ENCODE data around the gene MDH1B. TPM values are rescaled to one million over a fixed set of nuclear protein-coding genes. Genes with fewer than 3 reads are reported as not detected.

MDH1B gene
- total RNA-seq, 5 donors from 2014 or later (not counting 1 experiment from before 2014, with no cell fraction given): 0.20 to 0.41 (median 0.34) TPM; not detected in 1

- ATAC-seq (replicated peaks in 1 of 4) (no peak), DNase-seq (no peak)
- no peak overlapping the region for H3K4me3 Mint-ChIP-seq
- H3K9me3 Mint-ChIP-seq: no peaks in the 10 kb centered on the region
- peaks cover 16 to 18% (median 17%) of the 10 kb centered on the region in 3 donors for H3K4me1 Mint-ChIP-seq
- Histone ChIP-seq H3K9me3 (no peaks in the 10 kb centered on the region), H3K36me3 (ENCODE audit: control insufficient read depth in 2 of 2, extremely low read depth in 1 of 2, insufficient read depth in 1 of 2, low read length in 1 of 2) (peaks cover 0 to 3% of the 10 kb centered on the region in 2 donors), H3K27ac (ENCODE audit: low read length) (no peak overlapping the region), H3K27me3 (replicated peaks in 1 of 2; ENCODE audit: control insufficient read depth in 2 of 2, extremely low read depth in 1 of 2, insufficient read depth in 2 of 2, low read length in 1 of 2) (no peaks in the 10 kb centered on the region), H3K4me3 (ENCODE audit: control insufficient read depth in 1 of 2, extremely low read depth in 1 of 2, low read length in 1 of 2) (no peak overlapping the region), H3K4me1 (ENCODE audit: control insufficient read depth in 1 of 2, extremely low read depth in 1 of 2, insufficient read depth in 2 of 2, low read length in 2 of 2) (peaks cover 0 to 7% of the 10 kb centered on the region in 2 experiments)
- WGBS (ENCODE audit: insufficient coverage): 100% methylated on average over 4 of the region's 4 CpGs
- ChIA-PET POLR2A (no interaction called here), CTCF (no interaction called here)
- peaks cover 9% of the 10 kb centered on the region for H3K36me3 Mint-ChIP-seq
- H3K27me3 Mint-ChIP-seq: no peaks in the 10 kb centered on the region
- peak overlapping the region in 1 of 2 donors; percentile 11 for H3K27ac Mint-ChIP-seq
Observed at GRCh38 chr2:206797376-206797775, 32.2 kb upstream of the MDH1B start.

- H3K4me3 Mint-ChIP-seq: no peak overlapping the region
- POLR2A ChIA-PET: interaction anchor here in 1 of 2 donors (0.6 kb wide), 1 partner anchor 1072 kb away, joined by 3 read pairs; no protein-coding TSS in a partner anchor
- H3K9me3 ChIP-seq: no peaks in the 10 kb centered on the region
- WGBS (ENCODE audit: insufficient coverage): 100% methylated on average over 4 of the region's 5 CpGs
- H3K36me3 Mint-ChIP-seq: peaks cover 42% of the 10 kb centered on the region
- CTCF ChIA-PET: interaction anchor here (0.5 to 1.8 kb wide), 6 partner anchors 8 to 1182 kb away, joined by 3 to 5 read pairs (median 4); no protein-coding TSS in a partner anchor
- H3K36me3 ChIP-seq (ENCODE audit: control insufficient read depth in 2 of 2, extremely low read depth in 1 of 2, insufficient read depth in 1 of 2, low read length in 1 of 2): peaks cover 0 to 42% of the 10 kb centered on the region in 2 donors
- DNase-seq (no peak), ATAC-seq (replicated peaks in 1 of 4) (no peak)
- H3K27ac ChIP-seq (ENCODE audit: low read length): no peak overlapping the region
- no peak overlapping the region for H3K4me3 ChIP-seq (ENCODE audit: control insufficient read depth in 1 of 2, extremely low read depth in 1 of 2, low read length in 1 of 2)
- H3K27ac Mint-ChIP-seq: no peak overlapping the region
- no peaks in the 10 kb centered on the region for H3K27me3 Mint-ChIP-seq
- H3K9me3 Mint-ChIP-seq: no peaks in the 10 kb centered on the region
- no peaks in the 10 kb centered on the region for H3K4me1 ChIP-seq (ENCODE audit: control insufficient read depth in 1 of 2, extremely low read depth in 1 of 2, insufficient read depth in 2 of 2, low read length in 2 of 2)
- H3K27me3 ChIP-seq (replicated peaks in 1 of 2; ENCODE audit: control insufficient read depth in 2 of 2, extremely low read depth in 1 of 2, insufficient read depth in 2 of 2, low read length in 1 of 2): no peaks in the 10 kb centered on the region
- H3K4me1 Mint-ChIP-seq: peaks cover under 1 to 3% (median 2%) of the 10 kb centered on the region in 3 donors
Observed at GRCh38 chr2:206792645-206793044, 27.5 kb upstream of the MDH1B start.

GRCh38 chr2:206790311-206790935 lies 25.3 kb upstream of the MDH1B start:
- no CpG with 5 or more reads among the region's 3 CpGs for WGBS (ENCODE audit: insufficient coverage)
- DNase-seq: no peak
- Histone ChIP-seq H3K27me3 (replicated peaks in 1 of 2; ENCODE audit: control insufficient read depth in 2 of 2, extremely low read depth in 1 of 2, insufficient read depth in 2 of 2, low read length in 1 of 2) (no peaks in the 10 kb centered on the region), H3K9me3 (no peaks in the 10 kb centered on the region), H3K36me3 (ENCODE audit: control insufficient read depth in 2 of 2, extremely low read depth in 1 of 2, insufficient read depth in 1 of 2, low read length in 1 of 2) (peaks cover under 1 to 55% of the 10 kb centered on the region in 2 donors), H3K4me3 (ENCODE audit: control insufficient read depth in 1 of 2, extremely low read depth in 1 of 2, low read length in 1 of 2) (no peak overlapping the region), H3K4me1 (ENCODE audit: control insufficient read depth in 1 of 2, extremely low read depth in 1 of 2, insufficient read depth in 2 of 2, low read length in 2 of 2) (no peaks in the 10 kb centered on the region), H3K27ac (ENCODE audit: low read length) (no peak overlapping the region)
- peak overlapping the region in 1 of 2 donors; percentile 34 for H3K27ac Mint-ChIP-seq
- H3K36me3 Mint-ChIP-seq: peaks cover 60% of the 10 kb centered on the region
- ATAC-seq (replicated peaks in 1 of 4): no peak
- CTCF ChIA-PET: no interaction called here
- H3K27me3 Mint-ChIP-seq: no peaks in the 10 kb centered on the region
- H3K4me3 Mint-ChIP-seq: no peak overlapping the region
- POLR2A ChIA-PET: interaction anchor here (0.6 kb wide), 2 partner anchors 61 to 767 kb away, joined by 3 read pairs; no protein-coding TSS in a partner anchor
- H3K4me1 Mint-ChIP-seq: no peaks in the 10 kb centered on the region
- no peaks in the 10 kb centered on the region for H3K9me3 Mint-ChIP-seq

GRCh38 chr2:206784559-206785353 lies 19.6 kb upstream of the MDH1B start:
- H3K27ac ChIP-seq (ENCODE audit: low read length): no peak overlapping the region
- 87% methylated on average over 5 of the region's 7 CpGs for WGBS (ENCODE audit: insufficient coverage)
- peaks cover 5 to 13% (median 11%) of the 10 kb centered on the region in 3 donors for H3K9me3 Mint-ChIP-seq
- H3K9me3 ChIP-seq: peaks cover 7% of the 10 kb centered on the region
- DNase-seq (no peak), ATAC-seq (replicated peaks in 1 of 4) (no peak)
- H3K27me3 ChIP-seq (replicated peaks in 1 of 2; ENCODE audit: control insufficient read depth in 2 of 2, extremely low read depth in 1 of 2, insufficient read depth in 2 of 2, low read length in 1 of 2): no peaks in the 10 kb centered on the region
- ChIA-PET CTCF (interaction anchor here in 1 of 2 donors (0.6 to 1.0 kb wide), 3 partner anchors 194 to 843 kb away, joined by 3 to 5 read pairs (median 5); no protein-coding TSS in a partner anchor), POLR2A (no interaction called here)
- H3K4me3 Mint-ChIP-seq: no peak overlapping the region
- H3K4me1 Mint-ChIP-seq: peaks cover 4 to 13% (median 9%) of the 10 kb centered on the region in 3 donors
- H3K27me3 Mint-ChIP-seq: no peaks in the 10 kb centered on the region
- peaks cover 70% of the 10 kb centered on the region for H3K36me3 Mint-ChIP-seq
- no peak overlapping the region for H3K27ac Mint-ChIP-seq
- no peak overlapping the region for H3K4me3 ChIP-seq (ENCODE audit: control insufficient read depth in 1 of 2, extremely low read depth in 1 of 2, low read length in 1 of 2)
- no peaks in the 10 kb centered on the region for H3K4me1 ChIP-seq (ENCODE audit: control insufficient read depth in 1 of 2, extremely low read depth in 1 of 2, insufficient read depth in 2 of 2, low read length in 2 of 2)
- H3K36me3 ChIP-seq (ENCODE audit: control insufficient read depth in 2 of 2, extremely low read depth in 1 of 2, insufficient read depth in 1 of 2, low read length in 1 of 2): peaks cover 8 to 76% of the 10 kb centered on the region in 2 donors

- no peaks in the 10 kb centered on the region for H3K27me3 Mint-ChIP-seq
- Histone ChIP-seq H3K27me3 (replicated peaks in 1 of 2; ENCODE audit: control insufficient read depth in 2 of 2, extremely low read depth in 1 of 2, insufficient read depth in 2 of 2, low read length in 1 of 2) (no peaks in the 10 kb centered on the region), H3K27ac (ENCODE audit: low read length) (no peak overlapping the region), H3K4me3 (ENCODE audit: control insufficient read depth in 1 of 2, extremely low read depth in 1 of 2, low read length in 1 of 2) (no peak overlapping the region), H3K9me3 (peaks cover 7% of the 10 kb centered on the region), H3K36me3 (ENCODE audit: control insufficient read depth in 2 of 2, extremely low read depth in 1 of 2, insufficient read depth in 1 of 2, low read length in 1 of 2) (peaks cover 8 to 75% of the 10 kb centered on the region in 2 donors), H3K4me1 (ENCODE audit: control insufficient read depth in 1 of 2, extremely low read depth in 1 of 2, insufficient read depth in 2 of 2, low read length in 2 of 2) (no peaks in the 10 kb centered on the region)
- no peak overlapping the region for H3K4me3 Mint-ChIP-seq
- H3K4me1 Mint-ChIP-seq: peaks cover 10 to 13% (median 13%) of the 10 kb centered on the region in 3 donors
- H3K36me3 Mint-ChIP-seq: peaks cover 75% of the 10 kb centered on the region
- ChIA-PET POLR2A (no interaction called here), CTCF (interaction anchor here (0.7 to 2.2 kb wide), 2 partner anchors 8 to 348 kb away, joined by 3 to 5 read pairs; no protein-coding TSS in a partner anchor)
- H3K9me3 Mint-ChIP-seq: peaks cover 5 to 16% (median 13%) of the 10 kb centered on the region in 3 donors
- H3K27ac Mint-ChIP-seq: no peak overlapping the region
- DNase-seq (no peak), ATAC-seq (replicated peaks in 1 of 4) (no peak)
- no CpG with 5 or more reads among the region's 2 CpGs for WGBS (ENCODE audit: insufficient coverage)
Observed at GRCh38 chr2:206783718-206784117, 18.6 kb upstream of the MDH1B start.

GRCh38 chr2:206780671-206781070 lies 15.5 kb upstream of the MDH1B start:
- POLR2A ChIA-PET: interaction anchor here (0.6 kb wide), 4 partner anchors 10 to 207 kb away, joined by 3 to 14 read pairs (median 4); no protein-coding TSS in a partner anchor
- Mint-ChIP-seq H3K27me3 (no peaks in the 10 kb centered on the region), H3K4me1 (peaks cover 28 to 33% (median 32%) of the 10 kb centered on the region in 3 donors), H3K4me3 (no peak overlapping the region), H3K27ac (no peak overlapping the region), H3K36me3 (peaks cover 83% of the 10 kb centered on the region), H3K9me3 (peaks cover 5 to 22% (median 13%) of the 10 kb centered on the region in 3 donors)
- ATAC-seq (replicated peaks in 1 of 4) (no peak), DNase-seq (no peak)
- Histone ChIP-seq H3K4me1 (ENCODE audit: control insufficient read depth in 1 of 2, extremely low read depth in 1 of 2, insufficient read depth in 2 of 2, low read length in 2 of 2) (no peaks in the 10 kb centered on the region), H3K27ac (ENCODE audit: low read length) (no peak overlapping the region), H3K4me3 (ENCODE audit: control insufficient read depth in 1 of 2, extremely low read depth in 1 of 2, low read length in 1 of 2) (no peak overlapping the region), H3K9me3 (peaks cover 7% of the 10 kb centered on the region), H3K36me3 (ENCODE audit: control insufficient read depth in 2 of 2, extremely low read depth in 1 of 2, insufficient read depth in 1 of 2, low read length in 1 of 2) (peaks cover 16 to 72% of the 10 kb centered on the region in 2 donors), H3K27me3 (replicated peaks in 1 of 2; ENCODE audit: control insufficient read depth in 2 of 2, extremely low read depth in 1 of 2, insufficient read depth in 2 of 2, low read length in 1 of 2) (no peaks in the 10 kb centered on the region)
- CTCF ChIA-PET: interaction anchor here (0.5 to 1.6 kb wide), 15 partner anchors 13 to 1671 kb away, joined by 3 to 16 read pairs (median 4); no protein-coding TSS in a partner anchor
- no CpG with 5 or more reads among the region's 2 CpGs for WGBS (ENCODE audit: insufficient coverage)

All from T-cell (primary cell).